ENCODE results near the gene PIGR.
A peak's percentile ranks its signal among the peaks of the same experiment; 100 is the strongest.
"Not testable (repeated sequence)": the region's sequence is repeated elsewhere in the genome, so short reads cannot be mapped to it uniquely, and the experiment has no call there.

Gene PIGR

DNA sequence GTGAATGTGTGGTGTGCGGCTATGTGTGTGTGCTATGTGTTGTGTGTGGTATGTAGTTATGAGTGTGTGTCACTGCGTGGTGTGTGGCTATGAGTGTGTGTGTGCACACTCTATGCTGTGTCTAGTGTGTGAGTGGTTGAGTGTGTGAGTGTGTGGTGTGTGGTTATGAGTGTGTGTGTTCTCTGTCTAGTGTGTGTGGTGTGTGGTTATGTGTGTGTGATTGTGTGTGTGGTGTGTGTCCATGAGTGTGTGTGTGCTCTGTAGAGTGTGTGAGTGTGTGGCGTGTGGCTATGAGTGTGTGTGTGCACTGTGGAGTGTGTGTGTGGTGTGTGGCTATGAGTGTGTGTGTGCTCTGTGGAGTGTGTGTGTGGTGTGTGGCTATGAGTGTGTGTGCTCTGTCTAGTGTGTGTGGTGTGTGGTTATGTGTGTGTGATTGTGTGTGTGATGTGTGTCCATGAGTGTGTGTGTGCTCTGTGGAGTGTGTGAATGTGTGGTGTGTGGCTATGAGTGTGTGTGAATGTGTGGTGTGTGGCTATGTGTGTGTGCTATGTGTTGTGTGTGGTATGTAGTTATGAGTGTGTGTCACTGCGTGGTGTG lies 22.2 kb downstream of the PIGR start:
- H3K27ac ChIP-seq (ENCODE audit: insufficient read depth in 1 of 2, low read depth in 1 of 2, low read length in 2 of 2, poor library complexity in 1 of 2, severe bottlenecking in 2 of 2); H3K27me3 ChIP-seq (replicated peaks in 2 of 5; ENCODE audit: control insufficient read depth in 4 of 5, insufficient read depth in 5 of 5, low read length in 4 of 5); H3K9me3 ChIP-seq (ENCODE audit: control extremely low read depth in 1 of 5, control insufficient read depth in 4 of 5, insufficient read depth in 2 of 5, low read depth in 1 of 5, low read length in 4 of 5); POLR2A ChIA-PET; H3K4me3 ChIP-seq (ENCODE audit: control insufficient read depth in 1 of 7, extremely low read depth in 1 of 7, insufficient read depth in 4 of 7, low read depth in 2 of 7, low read length in 6 of 7); H3K36me3 ChIP-seq (ENCODE audit: control insufficient read depth in 4 of 4, insufficient read depth in 4 of 4, low read length in 3 of 4): not testable (repeated sequence)
- peaks cover 20 to 48% (median 45%) of the 10 kb centered on the region in 4 experiments for H3K4me1 ChIP-seq (ENCODE audit: control extremely low read depth in 1 of 4, control insufficient read depth in 4 of 4, insufficient read depth in 4 of 4, low read length in 3 of 4)
- peak in 1 of 3 donors; percentile 44 for DNase-seq
- WGBS (ENCODE audit: insufficient coverage), result 89% methylated on average over 3 of the region's 4 CpGs
- CTCF ChIA-PET, result interaction anchor here (1.1 to 3.0 kb wide), 5 partner anchors 15 to 114 kb away, joined by 3 to 10 read pairs (median 4); no protein-coding TSS in a partner anchor

DNA sequence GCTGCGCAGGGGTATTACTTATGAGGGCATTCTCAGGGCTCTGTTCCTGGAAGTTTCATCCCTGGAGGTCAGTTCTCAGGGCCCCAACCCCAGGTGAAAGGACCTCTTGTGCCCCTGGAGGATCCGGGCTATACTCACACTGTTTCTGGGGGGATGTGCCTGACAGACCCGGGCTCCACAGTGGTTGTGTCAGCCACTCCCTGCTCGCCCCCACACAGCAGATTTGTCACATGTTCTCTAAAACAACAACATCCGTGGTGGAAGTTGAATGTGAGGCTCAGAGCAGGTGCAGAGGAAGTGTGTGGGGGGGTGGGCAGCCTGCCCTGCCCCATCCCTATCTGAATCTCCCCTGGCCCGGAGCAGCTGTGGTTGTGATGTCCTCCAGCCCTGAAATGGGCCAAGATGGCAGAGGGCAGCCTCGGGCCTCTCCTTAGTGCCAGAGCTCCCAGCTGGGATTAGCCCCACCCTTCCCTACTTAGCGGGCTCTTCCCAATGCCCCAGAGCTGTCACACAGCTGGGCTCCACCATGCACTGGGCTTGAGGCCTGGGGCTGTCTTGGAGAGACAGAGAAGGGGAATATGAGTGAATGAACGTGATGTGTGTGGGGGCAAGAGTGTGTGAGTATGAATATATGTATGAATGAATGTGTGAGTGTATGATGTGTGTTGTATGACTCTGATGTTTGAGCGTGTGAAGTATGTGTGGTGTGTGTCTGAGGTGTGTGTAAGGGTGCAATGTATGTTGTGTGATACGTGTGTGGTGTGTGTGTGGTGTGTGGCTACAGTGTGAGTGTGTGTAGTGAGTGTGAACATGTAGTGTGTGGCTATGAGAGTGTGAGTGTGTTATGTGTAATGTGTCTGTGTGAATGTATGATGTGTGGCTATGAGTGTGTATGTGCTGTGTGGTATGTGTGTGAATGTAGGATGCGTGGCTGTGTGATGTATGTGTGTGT lies 23.0 kb downstream of the PIGR start:
- DNase-seq, result peak; percentile 54 to 94 (median 90)
- H3K9me3 ChIP-seq (ENCODE audit: control extremely low read depth in 1 of 5, control insufficient read depth in 4 of 5, insufficient read depth in 2 of 5, low read depth in 1 of 5, low read length in 4 of 5), result no peaks in the 10 kb centered on the region
- peak overlapping the region in 1 of 7 experiments; percentile 10 for H3K4me3 ChIP-seq (ENCODE audit: control insufficient read depth in 1 of 7, extremely low read depth in 1 of 7, insufficient read depth in 4 of 7, low read depth in 2 of 7, low read length in 6 of 7)
- H3K27ac ChIP-seq (ENCODE audit: insufficient read depth in 1 of 2, low read depth in 1 of 2, low read length in 2 of 2, poor library complexity in 1 of 2, severe bottlenecking in 2 of 2), result peak overlapping the region; percentile 64 to 79
- 63% methylated on average over 8 of the region's 12 CpGs for WGBS (ENCODE audit: insufficient coverage)
- H3K4me1 ChIP-seq (ENCODE audit: control extremely low read depth in 1 of 4, control insufficient read depth in 4 of 4, insufficient read depth in 4 of 4, low read length in 3 of 4), result peaks cover 20 to 48% (median 46%) of the 10 kb centered on the region in 4 experiments
- ChIA-PET CTCF (interaction anchor here (0.7 to 3.3 kb wide), 7 partner anchors 10 to 149 kb away, joined by 3 to 44 read pairs (median 18); no protein-coding TSS in a partner anchor), POLR2A (interaction anchor here (2.3 kb wide), 1 partner anchor 10 kb away, joined by 7 read pairs; no protein-coding TSS in a partner anchor)
- H3K27me3 ChIP-seq (replicated peaks in 2 of 5; ENCODE audit: control insufficient read depth in 4 of 5, insufficient read depth in 5 of 5, low read length in 4 of 5), result no peaks in the 10 kb centered on the region
- H3K36me3 ChIP-seq (ENCODE audit: control insufficient read depth in 4 of 4, insufficient read depth in 4 of 4, low read length in 3 of 4), result no peaks in the 10 kb centered on the region

DNA sequence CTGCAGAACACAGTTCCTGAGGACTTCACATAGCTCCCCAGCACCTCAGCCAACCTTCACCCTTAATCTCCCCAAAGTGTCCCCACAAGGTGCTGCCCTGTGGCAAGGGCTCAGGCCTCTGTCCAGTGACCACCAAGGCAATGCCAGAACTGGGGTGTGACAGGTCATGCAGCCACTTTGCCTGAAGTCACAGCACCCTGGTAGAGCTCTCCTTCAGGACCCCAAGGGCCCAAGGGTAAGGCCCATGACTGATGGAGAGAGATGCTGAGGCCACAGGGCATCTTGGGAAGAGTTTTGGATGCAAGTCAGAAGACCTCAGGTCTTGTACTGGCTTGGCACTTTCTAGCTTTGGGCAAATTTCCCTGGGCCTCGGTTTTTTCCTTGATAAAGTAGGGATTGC lies 23.7 kb downstream of the PIGR start:
- Histone ChIP-seq H3K27ac (ENCODE audit: insufficient read depth in 1 of 2, low read depth in 1 of 2, low read length in 2 of 2, poor library complexity in 1 of 2, severe bottlenecking in 2 of 2) (peak overlapping the region; percentile 64 to 79), H3K36me3 (ENCODE audit: control insufficient read depth in 4 of 4, insufficient read depth in 4 of 4, low read length in 3 of 4) (no peaks in the 10 kb centered on the region), H3K27me3 (replicated peaks in 2 of 5; ENCODE audit: control insufficient read depth in 4 of 5, insufficient read depth in 5 of 5, low read length in 4 of 5) (no peaks in the 10 kb centered on the region), H3K4me3 (ENCODE audit: control insufficient read depth in 1 of 7, extremely low read depth in 1 of 7, insufficient read depth in 4 of 7, low read depth in 2 of 7, low read length in 6 of 7) (peak overlapping the region in 2 of 7 experiments; percentile 1 to 39), H3K9me3 (ENCODE audit: control extremely low read depth in 1 of 5, control insufficient read depth in 4 of 5, insufficient read depth in 2 of 5, low read depth in 1 of 5, low read length in 4 of 5) (no peaks in the 10 kb centered on the region), H3K4me1 (ENCODE audit: control extremely low read depth in 1 of 4, control insufficient read depth in 4 of 4, insufficient read depth in 4 of 4, low read length in 3 of 4) (peaks cover 20 to 51% (median 46%) of the 10 kb centered on the region in 4 experiments)
- WGBS (ENCODE audit: insufficient coverage), result 78% methylated on average over 1 of the region's 1 CpG
- no peak for DNase-seq
- POLR2A ChIA-PET, result interaction anchor here (0.8 to 2.3 kb wide), 2 partner anchors 9 to 262 kb away, joined by 3 to 7 read pairs; no protein-coding TSS in a partner anchor
- CTCF ChIA-PET, result interaction anchor here (0.7 to 3.3 kb wide), 11 partner anchors 10 to 152 kb away, joined by 3 to 44 read pairs (median 4); no protein-coding TSS in a partner anchor

GRCh38 chr1:206921772-206922265 lies 24.4 kb downstream of the PIGR start, which contains the start of gene FCMR:
Gene FCMR (minus strand): TSS chr1:206921941. CDS start chr1:206921854, 87 bp downstream.
- Histone ChIP-seq H3K9me3 (ENCODE audit: control extremely low read depth in 1 of 5, control insufficient read depth in 4 of 5, insufficient read depth in 2 of 5, low read depth in 1 of 5, low read length in 4 of 5) (no peaks in the 10 kb centered on the region), H3K4me3 (ENCODE audit: control insufficient read depth in 1 of 7, extremely low read depth in 1 of 7, insufficient read depth in 4 of 7, low read depth in 2 of 7, low read length in 6 of 7) (peak within 1 kb of the TSS in 6 of 7 experiments; percentile 15 to 45 (median 34)), H3K27ac (ENCODE audit: insufficient read depth in 1 of 2, low read depth in 1 of 2, low read length in 2 of 2, poor library complexity in 1 of 2, severe bottlenecking in 2 of 2) (peak within 1 kb of the TSS; percentile 64 to 79), H3K4me1 (ENCODE audit: control extremely low read depth in 1 of 4, control insufficient read depth in 4 of 4, insufficient read depth in 4 of 4, low read length in 3 of 4) (peaks cover 20 to 51% (median 46%) of the 10 kb centered on the region in 4 experiments), H3K36me3 (ENCODE audit: control insufficient read depth in 4 of 4, insufficient read depth in 4 of 4, low read length in 3 of 4) (no peaks in the 10 kb centered on the region), H3K27me3 (replicated peaks in 2 of 5; ENCODE audit: control insufficient read depth in 4 of 5, insufficient read depth in 5 of 5, low read length in 4 of 5) (no peaks in the 10 kb centered on the region)
- ChIA-PET POLR2A (interaction anchor here (0.8 to 2.3 kb wide), 2 partner anchors 8 to 261 kb away, joined by 3 to 7 read pairs; no protein-coding TSS in a partner anchor), CTCF (interaction anchor here (1.0 to 3.3 kb wide), 12 partner anchors 10 to 152 kb away, joined by 3 to 44 read pairs (median 4); no protein-coding TSS in a partner anchor)
- DNase-seq, result peak; percentile 59 to 89 (median 85)
- 0% methylated on average over 5 of the region's 7 CpGs for WGBS (ENCODE audit: insufficient coverage)

- Histone ChIP-seq H3K27ac (ENCODE audit: insufficient read depth in 1 of 2, low read depth in 1 of 2, low read length in 2 of 2, poor library complexity in 1 of 2, severe bottlenecking in 2 of 2) (no peak overlapping the region), H3K27me3 (replicated peaks in 2 of 5; ENCODE audit: control insufficient read depth in 4 of 5, insufficient read depth in 5 of 5, low read length in 4 of 5) (no peaks in the 10 kb centered on the region), H3K9me3 (ENCODE audit: control extremely low read depth in 1 of 5, control insufficient read depth in 4 of 5, insufficient read depth in 2 of 5, low read depth in 1 of 5, low read length in 4 of 5) (no peaks in the 10 kb centered on the region), H3K4me1 (ENCODE audit: control extremely low read depth in 1 of 4, control insufficient read depth in 4 of 4, insufficient read depth in 4 of 4, low read length in 3 of 4) (peaks cover 16 to 41% (median 30%) of the 10 kb centered on the region in 4 experiments), H3K4me3 (ENCODE audit: control insufficient read depth in 1 of 7, extremely low read depth in 1 of 7, insufficient read depth in 4 of 7, low read depth in 2 of 7, low read length in 6 of 7) (no peak overlapping the region), H3K36me3 (ENCODE audit: control insufficient read depth in 4 of 4, insufficient read depth in 4 of 4, low read length in 3 of 4) (no peaks in the 10 kb centered on the region)
- no peak for DNase-seq
- ChIA-PET POLR2A (interaction anchor here (1.1 kb wide), 1 partner anchor 9 kb away, joined by 3 read pairs; no protein-coding TSS in a partner anchor), CTCF (interaction anchor here (0.8 to 9.3 kb wide), 16 partner anchors 9 to 283 kb away, joined by 3 to 111 read pairs (median 4); partner anchors contain the start of genes DYRK3 and IL20)
- WGBS (ENCODE audit: insufficient coverage), result 53% methylated on average over 2 of the region's 3 CpGs
These were observed 28.2 kb downstream of the PIGR start for GRCh38 chr1:206918076-206918475.

GRCh38 chr1:206916000-206916709 lies 30.1 kb downstream of the PIGR start:
- Histone ChIP-seq H3K27ac (ENCODE audit: insufficient read depth in 1 of 2, low read depth in 1 of 2, low read length in 2 of 2, poor library complexity in 1 of 2, severe bottlenecking in 2 of 2) (no peak overlapping the region), H3K27me3 (replicated peaks in 2 of 5; ENCODE audit: control insufficient read depth in 4 of 5, insufficient read depth in 5 of 5, low read length in 4 of 5) (no peaks in the 10 kb centered on the region), H3K9me3 (ENCODE audit: control extremely low read depth in 1 of 5, control insufficient read depth in 4 of 5, insufficient read depth in 2 of 5, low read depth in 1 of 5, low read length in 4 of 5) (no peaks in the 10 kb centered on the region), H3K36me3 (ENCODE audit: control insufficient read depth in 4 of 4, insufficient read depth in 4 of 4, low read length in 3 of 4) (peaks cover 0 to 2% (median 0%) of the 10 kb centered on the region in 4 experiments), H3K4me1 (ENCODE audit: control extremely low read depth in 1 of 4, control insufficient read depth in 4 of 4, insufficient read depth in 4 of 4, low read length in 3 of 4) (peaks cover 4 to 30% (median 11%) of the 10 kb centered on the region in 4 experiments), H3K4me3 (ENCODE audit: control insufficient read depth in 1 of 7, extremely low read depth in 1 of 7, insufficient read depth in 4 of 7, low read depth in 2 of 7, low read length in 6 of 7) (no peak overlapping the region)
- ChIA-PET POLR2A (no interaction called here), CTCF (interaction anchor here (0.6 to 9.3 kb wide), 6 partner anchors 10 to 107 kb away, joined by 3 to 111 read pairs (median 3); no protein-coding TSS in a partner anchor)
- no peak for DNase-seq
- 98% methylated on average over 7 of the region's 8 CpGs for WGBS (ENCODE audit: insufficient coverage)

Data from common myeloid progenitor, CD34-positive (primary cell).